ENCODE measurements around the gene WDR93. TPM values are rescaled to one million over a fixed set of nuclear protein-coding genes. Genes with fewer than 3 reads are reported as not detected.

WDR93 gene
- total RNA-seq, 4 donors from 2014 or later, result not detected

DNA sequence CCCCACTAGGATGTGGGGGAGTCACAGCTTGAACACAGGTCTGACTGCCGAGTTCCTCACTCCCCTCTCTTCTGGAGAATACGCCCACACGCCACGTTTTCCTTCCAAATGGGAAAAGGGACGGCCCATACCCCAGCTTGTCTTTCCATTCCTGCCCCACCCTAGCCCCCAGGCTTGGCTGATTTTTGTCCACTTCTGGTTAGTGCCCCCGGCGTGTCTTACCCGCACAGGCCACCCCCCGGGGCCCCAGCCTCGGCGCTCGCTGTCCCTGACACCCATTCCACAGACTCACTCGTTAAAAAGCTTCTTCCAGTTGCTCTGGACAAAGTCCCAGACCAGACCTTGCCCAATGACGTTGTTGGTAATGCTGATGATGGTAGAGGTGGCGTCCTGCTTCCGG lies 100.0 kb downstream of the WDR93 start:
- no peak for DNase-seq
- TF ChIP-seq EP300 (IDR thresholded peaks at IDR 0.05; ENCODE audit: low read depth), result no peak
- Histone ChIP-seq H3K4me3 (no peak overlapping the region), H3K27ac (no peak overlapping the region), H3K9me3 (peaks cover 0 to 3% of the 10 kb centered on the region in 2 donors), H3K36me3 (peaks cover 0 to 3% (median 0%) of the 10 kb centered on the region in 4 donors), H3K27me3 (no peaks in the 10 kb centered on the region), H3K4me1 (peaks cover 0 to 20% (median 7%) of the 10 kb centered on the region in 4 donors)
- 92% methylated on average over 16 of the region's 16 CpGs; no CpG with 5 or more reads in 1 of the 2 donors for WGBS, 2 donors (ENCODE audit: low coverage in 1 of 2)
- in situ Hi-C loops (cut with MboI; ENCODE audit: low pct_ligation_motif_present in 1 of 4, low pct_unique_long_range_greater_than_20kb in 1 of 4, low sequenced_read_pairs in 3 of 4) (no loop called here), intact Hi-C loops (cut with DNase I; ENCODE audit: low total_unique reads) (no loop called here)

DNA sequence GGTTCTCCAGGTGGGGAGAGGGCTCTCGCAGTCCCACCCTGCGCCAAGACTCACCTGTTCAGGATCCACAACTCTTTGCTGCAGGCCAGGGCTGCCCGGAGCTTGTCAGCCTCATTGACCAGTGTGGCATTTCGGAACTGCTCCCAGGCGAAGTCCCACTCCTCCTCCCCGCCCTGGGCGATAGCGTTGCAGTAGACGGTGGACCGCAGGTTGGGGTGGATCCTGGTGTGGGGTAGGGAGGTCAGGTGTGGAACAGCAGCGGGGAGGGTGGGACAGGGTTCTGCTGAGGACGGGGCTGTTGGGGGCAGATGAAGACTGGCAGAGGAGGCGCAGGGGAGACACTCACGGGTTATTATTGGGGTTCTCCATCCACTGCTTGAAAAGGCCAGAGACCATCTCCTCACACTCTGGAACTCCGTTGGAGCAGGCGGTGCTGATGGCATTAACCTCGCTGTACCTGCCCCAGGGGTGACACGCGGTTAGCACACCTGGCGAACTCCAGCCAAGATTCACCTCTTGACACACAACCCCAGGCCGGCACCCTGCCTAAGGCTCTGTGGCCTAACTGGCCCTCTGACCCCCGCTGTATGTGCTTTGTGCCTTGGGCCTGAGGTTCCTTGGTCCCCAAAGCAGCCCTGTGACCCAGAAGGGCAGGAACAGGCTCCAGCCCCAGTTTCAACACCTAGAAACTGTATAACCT lies 101.6 kb downstream of the WDR93 start:
- intact Hi-C loops (cut with DNase I; ENCODE audit: low total_unique reads) (no loop called here), in situ Hi-C loops (cut with MboI; ENCODE audit: low pct_ligation_motif_present in 1 of 4, low pct_unique_long_range_greater_than_20kb in 1 of 4, low sequenced_read_pairs in 3 of 4) (no loop called here)
- DNase-seq, result no peak
- peaks cover 0 to 10% (median 4%) of the 10 kb centered on the region in 4 donors for H3K4me1 ChIP-seq
- peaks cover 0 to 3% (median 0%) of the 10 kb centered on the region in 4 donors for H3K36me3 ChIP-seq
- 92 to 97% methylated on average over 6 to 15 of the region's 22 CpGs for WGBS, 2 donors (ENCODE audit: low coverage in 1 of 2)
- H3K9me3 ChIP-seq, result peaks cover 0 to 3% of the 10 kb centered on the region in 2 donors
- no peak overlapping the region for H3K27ac ChIP-seq
- H3K27me3 ChIP-seq, result no peaks in the 10 kb centered on the region
- no peak for TF ChIP-seq EP300 (IDR thresholded peaks at IDR 0.05; ENCODE audit: low read depth)
- TF ChIP-seq, protein P1, sequence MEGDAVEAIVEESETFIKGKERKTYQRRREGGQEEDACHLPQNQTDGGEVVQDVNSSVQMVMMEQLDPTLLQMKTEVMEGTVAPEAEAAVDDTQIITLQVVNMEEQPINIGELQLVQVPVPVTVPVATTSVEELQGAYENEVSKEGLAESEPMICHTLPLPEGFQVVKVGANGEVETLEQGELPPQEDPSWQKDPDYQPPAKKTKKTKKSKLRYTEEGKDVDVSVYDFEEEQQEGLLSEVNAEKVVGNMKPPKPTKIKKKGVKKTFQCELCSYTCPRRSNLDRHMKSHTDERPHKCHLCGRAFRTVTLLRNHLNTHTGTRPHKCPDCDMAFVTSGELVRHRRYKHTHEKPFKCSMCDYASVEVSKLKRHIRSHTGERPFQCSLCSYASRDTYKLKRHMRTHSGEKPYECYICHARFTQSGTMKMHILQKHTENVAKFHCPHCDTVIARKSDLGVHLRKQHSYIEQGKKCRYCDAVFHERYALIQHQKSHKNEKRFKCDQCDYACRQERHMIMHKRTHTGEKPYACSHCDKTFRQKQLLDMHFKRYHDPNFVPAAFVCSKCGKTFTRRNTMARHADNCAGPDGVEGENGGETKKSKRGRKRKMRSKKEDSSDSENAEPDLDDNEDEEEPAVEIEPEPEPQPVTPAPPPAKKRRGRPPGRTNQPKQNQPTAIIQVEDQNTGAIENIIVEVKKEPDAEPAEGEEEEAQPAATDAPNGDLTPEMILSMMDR (IDR thresholded peaks at IDR 0.05), result no peak
- no peak for TF ChIP-seq POLR2A (IDR thresholded peaks at IDR 0.05)
- no peak overlapping the region for H3K4me3 ChIP-seq

Small RNAs within 50 kb of the gene (small RNA-seq; reads per million reads assigned to genes)
- gene RNU6-132P, result 0 reads per million in 4 donors

Other genes starting within 250 kb of the WDR93 start
- under 1 TPM in 1 of 4 donors, not detected in 3; 0.41 TPM for gene RHCG, start 194.2 kb upstream of the WDR93 start, total RNA-seq
- gene TICRR, start 115.3 kb upstream of the WDR93 start, total RNA-seq, result 1 to 10 TPM in 1 of 4 donors, under 1 TPM in 2, not detected in 1; 0.27 to 1.4 (median 0.95) TPM
- gene KIF7, start 35.3 kb upstream of the WDR93 start, total RNA-seq, result 10 to 100 TPM in 1 of 4 donors, 1 to 10 TPM in 3; 2.3 to 11.5 (median 5.4) TPM
- 10 to 100 TPM in 3 of 4 donors, 1 to 10 TPM in 1; 4.6 to 48.3 (median 11.9) TPM for gene PLIN1, start 11.4 kb upstream of the WDR93 start, total RNA-seq
- gene PEX11A, start 57 bp upstream of the WDR93 start, total RNA-seq, result 100 to 1,000 TPM in 1 of 4 donors, 10 to 100 TPM in 2, 1 to 10 TPM in 1; 6.8 to 113 (median 40.6) TPM
- gene MESP1, start 60.4 kb downstream of the WDR93 start, total RNA-seq, result 10 to 100 TPM in 3 of 4 donors, 1 to 10 TPM in 1; 8.6 to 13.5 (median 12.5) TPM
- gene MESP2, start 85.5 kb downstream of the WDR93 start, total RNA-seq, result under 1 TPM in 2 of 4 donors, not detected in 2; 0.64 to 0.96 TPM
- 1,000 to 10,000 TPM in 1 of 4 donors, 100 to 1,000 TPM in 3; 133 to 1,054 (median 474) TPM for gene ANPEP, start 124.0 kb downstream of the WDR93 start, total RNA-seq
- gene AP3S2, start 203.2 kb downstream of the WDR93 start, total RNA-seq, result 10 to 100 TPM; 20.9 to 90.0 (median 72.6) TPM
- gene ARPIN, start 222.1 kb downstream of the WDR93 start, total RNA-seq, result 10 to 100 TPM; 24.1 to 48.6 (median 37.6) TPM